Transverse colon (tissue), 3 donors: Measurements from ENCODE around the gene PPP1R14D.

Experiments
- CTCF ChIP-seq, 5 experiments: fragments of 200-600 bp in 3 of 5; fragments of 450-650 bp in 2 of 5; sonication (generic) in 3 of 5; IDR thresholded peaks; 1 replicate in 2 of 5; 2 replicates in 3 of 5; pipeline ENCODE4 v1.5.1; 2016 to 2017; ENCODE audit warnings: antibody characterized with exemption in 5 of 5, inconsistent platforms in 3 of 5, mild to moderate bottlenecking in 2 of 5, moderate library complexity in 1 of 5
- EP300 ChIP-seq: sonication (generic); formaldehyde crosslinking; IDR thresholded peaks from one replicate; pipeline ENCODE4 v1.6.1; 2017; ENCODE audit warnings: antibody characterized with exemption, low read depth
- POLR2A ChIP-seq: fragments of 450-650 bp; IDR thresholded peaks from one replicate; pipeline ENCODE4 v1.6.1; 2016; ENCODE audit warnings: antibody characterized with exemption, mild to moderate bottlenecking, moderate library complexity

- no peak for TF ChIP-seq CTCF (IDR thresholded peaks at IDR 0.05)
- TF ChIP-seq EP300 = no peak
- no peak for TF ChIP-seq POLR2A
Measured at GRCh38 chr15:40772014-40772413, 56.5 kb downstream of the PPP1R14D start.
